Measurements from ENCODE around the gene CAMK1G. TPM values are rescaled to one million over a fixed set of nuclear protein-coding genes. Genes with fewer than 3 reads are reported as not detected.

Gene CAMK1G
- total RNA-seq, 4 donors from 2014 or later = 0.51 TPM; not detected in 3

- TF ChIP-seq CTCF (IDR thresholded peaks at IDR 0.05; ENCODE audit: low read depth) = no peak
Measured at GRCh38 chr1:209580577-209580976, 2.9 kb upstream of the CAMK1G start.

- no peak for TF ChIP-seq CTCF (IDR thresholded peaks at IDR 0.05; ENCODE audit: low read depth)
Measured at GRCh38 chr1:209584231-209584672, 738 bp downstream of the CAMK1G start.

GRCh38 chr1:209585197-209585596, 1.7 kb downstream of the CAMK1G start:
- no peak for TF ChIP-seq CTCF (IDR thresholded peaks at IDR 0.05; ENCODE audit: low read depth)

GRCh38 chr1:209585672-209586071, 2.2 kb downstream of the CAMK1G start:
- no peak for TF ChIP-seq CTCF (IDR thresholded peaks at IDR 0.05; ENCODE audit: low read depth)

- TF ChIP-seq CTCF (IDR thresholded peaks at IDR 0.05; ENCODE audit: low read depth) = no peak
Measured at GRCh38 chr1:209586221-209586740, 2.8 kb downstream of the CAMK1G start.

- TF ChIP-seq CTCF (IDR thresholded peaks at IDR 0.05; ENCODE audit: low read depth) = no peak
Measured at GRCh38 chr1:209587789-209588188, 4.3 kb downstream of the CAMK1G start.

- no peak for TF ChIP-seq CTCF (IDR thresholded peaks at IDR 0.05; ENCODE audit: low read depth)
Measured at GRCh38 chr1:209589440-209589839, 5.9 kb downstream of the CAMK1G start.
